CD4-positive, CD25-positive, alpha-beta regulatory T cell (primary cell): ENCODE results near the gene NKPD1. TPM values are rescaled to one million over a fixed set of nuclear protein-coding genes. Genes with fewer than 3 reads are reported as not detected.

Experiments
- ATAC-seq, 2 donors: fragments of 150-1000 bp; cut with Tn5 transposase; one replicate each; pipeline ENCODE4 v1.10.0; 2021; ENCODE audit warnings: low read depth in 2 of 2, moderate number of reproducible peaks in 2 of 2, moderate library complexity in 1 of 2
- DNase-seq, 3 donors: peaks; one replicate each; pipeline versions ENCODE4 v3.0.0 to v3.0.0-alpha.2; 2012 to 2022; ENCODE audit warnings: mixed read lengths in 1 of 3
- H3K27ac ChIP-seq: one replicate; pipeline ENCODE4 v1.7.0; 2013; ENCODE audit warnings: mild to moderate bottlenecking, low read length; ENCODE audit not compliant: insufficient read depth, poor library complexity, severe bottlenecking
- H3K27me3 ChIP-seq: one replicate; pipeline ENCODE4 v1.7.0; 2013; ENCODE audit warnings: low read length; ENCODE audit not compliant: control insufficient read depth, insufficient read depth
- H3K36me3 ChIP-seq: one replicate; pipeline ENCODE4 v1.7.0; 2013; ENCODE audit warnings: mild to moderate bottlenecking, low read length, moderate library complexity; ENCODE audit not compliant: control insufficient read depth, insufficient read depth
- H3K4me1 ChIP-seq: 2 replicates; pipeline ENCODE4 v1.7.0; 2013; ENCODE audit warnings: mild to moderate bottlenecking, low read length; ENCODE audit not compliant: insufficient read depth, control insufficient read depth, poor library complexity, severe bottlenecking
- H3K4me3 ChIP-seq: one replicate; pipeline ENCODE4 v1.7.0; 2013; ENCODE audit warnings: low read depth, mild to moderate bottlenecking, low read length, moderate library complexity
- H3K9me3 ChIP-seq, 2 experiments: 1 replicate in 1 of 2; 2 replicates in 1 of 2; pipeline ENCODE4 v1.7.0; 2013; ENCODE audit warnings: low read length in 2 of 2, mild to moderate bottlenecking in 1 of 2, moderate library complexity in 1 of 2; ENCODE audit not compliant: control insufficient read depth in 2 of 2
- H3K27ac Mint-ChIP-seq, 3 donors: one replicate each; pipeline ENCODE4 v1.8.0; 2020 to 2022; ENCODE audit warnings: mild to moderate bottlenecking in 3 of 3, mixed read lengths in 3 of 3, moderate library complexity in 2 of 3
- H3K27me3 Mint-ChIP-seq: one replicate; pipeline ENCODE4 v1.8.0; 2022; ENCODE audit warnings: mild to moderate bottlenecking, mixed read lengths
- H3K36me3 Mint-ChIP-seq: one replicate; pipeline ENCODE4 v1.8.0; 2020; ENCODE audit warnings: mixed read lengths
- H3K4me1 Mint-ChIP-seq, 4 donors: one replicate each; pipeline ENCODE4 v1.8.0; 2020 to 2022; ENCODE audit warnings: mixed read lengths in 4 of 4, mild to moderate bottlenecking in 1 of 4
- H3K4me3 Mint-ChIP-seq, 4 donors: one replicate each; pipeline ENCODE4 v1.8.0; 2020 to 2022; ENCODE audit warnings: mild to moderate bottlenecking in 4 of 4, mixed read lengths in 4 of 4, moderate library complexity in 3 of 4
- H3K9me3 Mint-ChIP-seq, 7 donors: one replicate each; pipeline ENCODE4 v1.8.0; 2020 to 2022; ENCODE audit warnings: mixed read lengths in 7 of 7, mild to moderate bottlenecking in 3 of 7, moderate library complexity in 2 of 7
- polyA plus RNA-seq, 4 donors: library from polyadenylated mRNA; unstranded; fragments of 300-500 nt; fragmentation: Illumina TruSeq; gene quantifications; one replicate each; pipeline ENCODE4 v1.2.3, GENCODE V29; 2021
- total RNA-seq: library from RNA; stranded (reverse); gene quantifications from one replicate; pipeline ENCODE4 v1.2.3, GENCODE V29; 2022

The NKPD1 gene
- total RNA-seq (0.72 TPM), polyA plus RNA-seq (under 1 TPM; 0.05 to 0.28 (median 0.15) TPM)

GRCh38 chr19:45160870-45161737, at the start of gene NKPD1:
NKPD1 (minus strand) TSS chr19:45160982; CDS start chr19:45160150, 832 bp downstream.
- DNase-seq (no peak), ATAC-seq (no peak)
- H3K9me3 ChIP-seq = no peaks in the 10 kb centered on the region
- H3K36me3 ChIP-seq = no peaks in the 10 kb centered on the region
- no peaks in the 10 kb centered on the region for H3K36me3 Mint-ChIP-seq
- H3K4me1 ChIP-seq = peaks cover 17% of the 10 kb centered on the region
- H3K9me3 Mint-ChIP-seq = peaks cover 0 to 2% (median 0%) of the 10 kb centered on the region in 7 donors
- no peak within 1 kb of the TSS for H3K4me3 Mint-ChIP-seq
- H3K27me3 Mint-ChIP-seq = peaks cover 2% of the 10 kb centered on the region
- no peak within 1 kb of the TSS for H3K27ac Mint-ChIP-seq
- H3K4me3 ChIP-seq = no peak within 1 kb of the TSS
- peaks cover 0 to 26% (median 14%) of the 10 kb centered on the region in 4 donors for H3K4me1 Mint-ChIP-seq
- no peaks in the 10 kb centered on the region for H3K27me3 ChIP-seq
- no peak within 1 kb of the TSS for H3K27ac ChIP-seq

- H3K27me3 ChIP-seq = no peaks in the 10 kb centered on the region
Observed at GRCh38 chr19:45206328-45206727, 45.5 kb upstream of the NKPD1 start.

GRCh38 chr19:45205810-45206209, 45.0 kb upstream of the NKPD1 start:
- no peak overlapping the region for H3K27ac ChIP-seq
- peaks cover 5% of the 10 kb centered on the region for H3K27me3 Mint-ChIP-seq
- DNase-seq = no peak
- H3K9me3 Mint-ChIP-seq = peaks cover 0 to 1% (median 0%) of the 10 kb centered on the region in 7 donors
- no peaks in the 10 kb centered on the region for H3K36me3 Mint-ChIP-seq
- H3K27ac Mint-ChIP-seq = no peak overlapping the region
- no peaks in the 10 kb centered on the region for H3K4me1 ChIP-seq
- no peaks in the 10 kb centered on the region for H3K36me3 ChIP-seq
- ATAC-seq = no peak
- H3K4me1 Mint-ChIP-seq = peaks cover 0 to 2% (median 0%) of the 10 kb centered on the region in 4 donors
- H3K9me3 ChIP-seq = no peaks in the 10 kb centered on the region
- H3K4me3 ChIP-seq = no peak overlapping the region
- H3K4me3 Mint-ChIP-seq = no peak overlapping the region
- H3K27me3 ChIP-seq = no peaks in the 10 kb centered on the region

More at GRCh38 chr19:45206328-45206727, 45.5 kb upstream of the NKPD1 start:
- H3K36me3 ChIP-seq = no peaks in the 10 kb centered on the region
- H3K9me3 Mint-ChIP-seq = peaks cover 0 to 1% (median 0%) of the 10 kb centered on the region in 7 donors
- no peaks in the 10 kb centered on the region for H3K4me1 ChIP-seq
- no peak overlapping the region for H3K27ac Mint-ChIP-seq
- H3K9me3 ChIP-seq = no peaks in the 10 kb centered on the region
- H3K36me3 Mint-ChIP-seq = no peaks in the 10 kb centered on the region
- no peak for ATAC-seq
- H3K27ac ChIP-seq = no peak overlapping the region
- peaks cover 6% of the 10 kb centered on the region for H3K27me3 Mint-ChIP-seq
- H3K4me3 Mint-ChIP-seq = no peak overlapping the region
- DNase-seq = no peak
- H3K4me1 Mint-ChIP-seq = peaks cover 0 to 2% (median 0%) of the 10 kb centered on the region in 4 donors
- no peak overlapping the region for H3K4me3 ChIP-seq

GRCh38 chr19:45202637-45203036, 41.9 kb upstream of the NKPD1 start:
- H3K36me3 ChIP-seq = no peaks in the 10 kb centered on the region
- no peaks in the 10 kb centered on the region for H3K27me3 ChIP-seq
- no peak overlapping the region for H3K4me3 Mint-ChIP-seq
- no peaks in the 10 kb centered on the region for H3K27me3 Mint-ChIP-seq
- H3K9me3 ChIP-seq = no peaks in the 10 kb centered on the region
- H3K4me1 ChIP-seq = no peaks in the 10 kb centered on the region
- peaks cover 0 to 1% (median 0%) of the 10 kb centered on the region in 7 donors for H3K9me3 Mint-ChIP-seq
- H3K4me1 Mint-ChIP-seq = no peaks in the 10 kb centered on the region
- peak overlapping the region in 1 of 3 donors; percentile 14 for H3K27ac Mint-ChIP-seq
- no peaks in the 10 kb centered on the region for H3K36me3 Mint-ChIP-seq
- no peak overlapping the region for H3K4me3 ChIP-seq
- no peak overlapping the region for H3K27ac ChIP-seq
- no peak for DNase-seq
- ATAC-seq = no peak

GRCh38 chr19:45200568-45200967, 39.8 kb upstream of the NKPD1 start:
- ATAC-seq (no peak), DNase-seq (no peak)
- Histone ChIP-seq H3K36me3 (no peaks in the 10 kb centered on the region), H3K27ac (no peak overlapping the region), H3K4me3 (no peak overlapping the region), H3K27me3 (no peaks in the 10 kb centered on the region), H3K4me1 (no peaks in the 10 kb centered on the region), H3K9me3 (no peaks in the 10 kb centered on the region)
- H3K4me3 Mint-ChIP-seq = no peak overlapping the region
- no peaks in the 10 kb centered on the region for H3K36me3 Mint-ChIP-seq
- H3K4me1 Mint-ChIP-seq = no peaks in the 10 kb centered on the region
- H3K27ac Mint-ChIP-seq = peak overlapping the region in 1 of 3 donors; percentile 37
- H3K9me3 Mint-ChIP-seq = peaks cover 0 to 1% (median 0%) of the 10 kb centered on the region in 7 donors
- H3K27me3 Mint-ChIP-seq = peaks cover 4% of the 10 kb centered on the region

GRCh38 chr19:45195764-45196163, 35.0 kb upstream of the NKPD1 start:
- ATAC-seq = no peak
- Histone ChIP-seq H3K9me3 (no peaks in the 10 kb centered on the region), H3K4me1 (no peaks in the 10 kb centered on the region), H3K36me3 (no peaks in the 10 kb centered on the region), H3K27me3 (no peaks in the 10 kb centered on the region), H3K4me3 (no peak overlapping the region), H3K27ac (no peak overlapping the region)
- H3K27ac Mint-ChIP-seq = no peak overlapping the region
- H3K4me1 Mint-ChIP-seq = no peaks in the 10 kb centered on the region
- no peak for DNase-seq
- H3K36me3 Mint-ChIP-seq = no peaks in the 10 kb centered on the region
- H3K27me3 Mint-ChIP-seq = peaks cover 7% of the 10 kb centered on the region
- H3K4me3 Mint-ChIP-seq = no peak overlapping the region
- H3K9me3 Mint-ChIP-seq = peaks cover 0 to 1% (median 0%) of the 10 kb centered on the region in 7 donors

GRCh38 chr19:45191375-45191774, 30.6 kb upstream of the NKPD1 start:
- no peaks in the 10 kb centered on the region for H3K36me3 Mint-ChIP-seq
- H3K27ac Mint-ChIP-seq = no peak overlapping the region
- DNase-seq (no peak), ATAC-seq (no peak)
- H3K36me3 ChIP-seq = no peaks in the 10 kb centered on the region
- no peak overlapping the region for H3K27ac ChIP-seq
- no peaks in the 10 kb centered on the region for H3K9me3 ChIP-seq
- no peak overlapping the region for H3K4me3 ChIP-seq
- peaks cover 0 to 6% (median 2%) of the 10 kb centered on the region in 4 donors for H3K4me1 Mint-ChIP-seq
- H3K27me3 Mint-ChIP-seq = peaks cover 7% of the 10 kb centered on the region
- H3K4me3 Mint-ChIP-seq = no peak overlapping the region
- H3K4me1 ChIP-seq = peaks cover 5% of the 10 kb centered on the region
- H3K9me3 Mint-ChIP-seq = peaks cover 0 to 1% (median 0%) of the 10 kb centered on the region in 7 donors
- H3K27me3 ChIP-seq = no peaks in the 10 kb centered on the region
